ENCODE data around the gene SCN3B.

DNA sequence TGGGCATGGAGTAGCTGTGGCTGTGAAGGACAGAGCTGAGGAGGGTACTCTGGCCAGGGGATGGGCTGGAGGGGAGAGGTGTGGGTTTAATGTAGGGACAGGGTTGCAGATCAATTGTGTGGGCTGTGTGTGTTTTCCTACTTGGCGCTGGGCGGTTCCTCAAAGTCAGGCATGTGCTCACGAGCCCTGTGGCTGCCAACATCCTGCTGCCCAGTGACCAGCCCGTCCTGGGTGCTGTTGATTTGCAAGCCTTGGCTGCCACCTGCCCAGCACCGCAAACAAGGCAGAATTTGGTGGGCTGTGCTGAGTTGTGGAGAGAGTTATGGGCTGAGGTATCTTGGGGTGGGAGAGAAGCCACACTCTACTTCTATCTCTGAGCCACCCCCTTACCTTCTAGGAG lies 69.2 kb downstream of the SCN3B start:
- TF ChIP-seq, protein P1, sequence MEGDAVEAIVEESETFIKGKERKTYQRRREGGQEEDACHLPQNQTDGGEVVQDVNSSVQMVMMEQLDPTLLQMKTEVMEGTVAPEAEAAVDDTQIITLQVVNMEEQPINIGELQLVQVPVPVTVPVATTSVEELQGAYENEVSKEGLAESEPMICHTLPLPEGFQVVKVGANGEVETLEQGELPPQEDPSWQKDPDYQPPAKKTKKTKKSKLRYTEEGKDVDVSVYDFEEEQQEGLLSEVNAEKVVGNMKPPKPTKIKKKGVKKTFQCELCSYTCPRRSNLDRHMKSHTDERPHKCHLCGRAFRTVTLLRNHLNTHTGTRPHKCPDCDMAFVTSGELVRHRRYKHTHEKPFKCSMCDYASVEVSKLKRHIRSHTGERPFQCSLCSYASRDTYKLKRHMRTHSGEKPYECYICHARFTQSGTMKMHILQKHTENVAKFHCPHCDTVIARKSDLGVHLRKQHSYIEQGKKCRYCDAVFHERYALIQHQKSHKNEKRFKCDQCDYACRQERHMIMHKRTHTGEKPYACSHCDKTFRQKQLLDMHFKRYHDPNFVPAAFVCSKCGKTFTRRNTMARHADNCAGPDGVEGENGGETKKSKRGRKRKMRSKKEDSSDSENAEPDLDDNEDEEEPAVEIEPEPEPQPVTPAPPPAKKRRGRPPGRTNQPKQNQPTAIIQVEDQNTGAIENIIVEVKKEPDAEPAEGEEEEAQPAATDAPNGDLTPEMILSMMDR (IDR thresholded peaks at IDR 0.05), result no peak
- TF ChIP-seq POLR2A (IDR thresholded peaks at IDR 0.05) (no peak), EP300 (IDR thresholded peaks at IDR 0.05) (no peak), POLR2AphosphoS5 (IDR thresholded peaks at IDR 0.05) (no peak)
